Measurements from ENCODE around the gene SASS6.

SASS6 gene

GRCh38 chr1:100073531-100073930 lies 59.2 kb downstream of the SASS6 start:
- no peak for DNase-seq (ENCODE audit: extremely low read depth, low read depth)
- TF ChIP-seq CTCF (IDR thresholded peaks at IDR 0.05; ENCODE audit: low read depth, low read length), result no peak

- no peak for TF ChIP-seq CTCF (IDR thresholded peaks at IDR 0.05; ENCODE audit: low read depth, low read length)
- DNase-seq (ENCODE audit: extremely low read depth, low read depth), result no peak
Measured at GRCh38 chr1:100070201-100070939, 62.4 kb downstream of the SASS6 start.

DNA sequence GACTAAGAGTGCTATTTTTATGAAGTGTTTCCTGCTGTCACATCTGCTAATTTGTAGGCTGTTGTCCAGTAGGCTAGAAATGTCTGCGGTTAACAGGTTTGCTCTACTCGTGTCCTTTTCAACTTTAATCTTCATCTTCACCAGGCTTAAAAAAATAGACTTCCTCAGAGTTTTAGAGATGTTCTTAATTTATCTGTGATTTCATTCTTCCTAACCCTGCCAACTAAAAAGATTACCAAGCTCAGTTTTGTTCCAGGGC lies 66.8 kb downstream of the SASS6 start:
- no peak for TF ChIP-seq CTCF (IDR thresholded peaks at IDR 0.05; ENCODE audit: low read depth, low read length)
- DNase-seq (ENCODE audit: extremely low read depth, low read depth), result no peak

- DNase-seq (ENCODE audit: extremely low read depth, low read depth), result no peak
- no peak for TF ChIP-seq CTCF (IDR thresholded peaks at IDR 0.05; ENCODE audit: low read depth, low read length)
Measured at GRCh38 chr1:100065183-100065968, 67.4 kb downstream of the SASS6 start.

DNA sequence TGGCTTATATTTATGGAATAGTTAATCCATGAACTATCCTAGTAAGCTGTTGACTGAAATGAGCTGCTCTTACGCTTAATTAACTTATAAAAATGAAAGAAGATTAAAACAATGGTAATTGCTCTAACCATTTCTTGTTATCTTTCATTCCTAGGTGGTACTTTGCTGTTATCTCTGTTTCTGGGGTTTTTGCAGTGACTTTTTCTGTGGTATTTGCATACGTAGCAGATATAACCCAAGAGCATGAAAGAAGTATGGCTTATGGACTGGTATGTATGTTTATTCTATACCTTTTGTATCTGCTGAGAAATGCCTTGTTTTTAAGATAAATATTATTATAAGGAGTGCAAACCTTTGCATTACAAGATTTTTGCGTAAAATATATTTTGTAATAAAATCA lies 71.0 kb downstream of the SASS6 start:
- TF ChIP-seq CTCF (IDR thresholded peaks at IDR 0.05; ENCODE audit: low read depth, low read length), result no peak
- DNase-seq (ENCODE audit: extremely low read depth, low read depth), result no peak

- no peak for DNase-seq (ENCODE audit: extremely low read depth, low read depth)
- no peak for TF ChIP-seq CTCF (IDR thresholded peaks at IDR 0.05; ENCODE audit: low read depth, low read length)
Measured at GRCh38 chr1:100053727-100054126, 79.0 kb downstream of the SASS6 start.

DNA sequence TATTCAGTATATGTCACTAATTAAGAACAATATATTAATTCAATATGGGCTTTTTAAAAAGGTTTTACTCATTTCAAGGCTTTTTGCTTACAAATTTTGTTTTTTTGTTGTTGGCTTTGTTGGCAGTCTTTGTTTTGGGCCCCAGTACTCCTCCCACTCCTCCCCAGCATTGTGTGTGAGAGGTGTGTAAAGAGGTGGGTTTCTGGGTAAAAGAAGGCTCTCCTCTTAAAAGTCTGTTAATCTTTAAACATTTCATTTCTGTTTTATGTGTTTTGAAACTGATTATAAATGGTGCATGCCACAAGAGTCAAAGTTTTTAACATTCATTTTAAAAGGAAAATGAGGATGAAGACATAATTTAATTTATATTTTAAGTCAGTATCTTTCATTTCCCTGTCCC lies 79.6 kb downstream of the SASS6 start:
- no peak for TF ChIP-seq CTCF (IDR thresholded peaks at IDR 0.05; ENCODE audit: low read depth, low read length)
- DNase-seq (ENCODE audit: extremely low read depth, low read depth), result no peak

Measured in AG09319 (cell line).